Erythroblast (primary cell): ENCODE results near the gene TUBB6.

Source experiments
- GATA1 ChIP-seq: IDR thresholded peaks from 2 replicates; pipeline ENCODE4 v1.6.1; 2011; ENCODE audit warnings: low read depth, mild to moderate bottlenecking, control low read depth, low read length, moderate library complexity
- POLR2A ChIP-seq: IDR thresholded peaks from 2 replicates; pipeline ENCODE4 v1.6.1; 2011; ENCODE audit warnings: mild to moderate bottlenecking, low read length

GRCh38 chr18:12271376-12272235, 36.4 kb upstream of the TUBB6 start:
- no peak for TF ChIP-seq POLR2A
- no peak for TF ChIP-seq GATA1
